HG03575 (cell line): Measurements from ENCODE around the gene SSTR5.

Source experiments
- ATAC-seq: cut with Tn5 transposase; IDR thresholded peaks from one replicate; pipeline ENCODE4 v1.9.1; 2021; ENCODE audit not compliant: unreplicated experiment, insufficient number of reproducible peaks, low FRiP score; ENCODE audit errors: extremely low read depth

SSTR5 gene

DNA sequence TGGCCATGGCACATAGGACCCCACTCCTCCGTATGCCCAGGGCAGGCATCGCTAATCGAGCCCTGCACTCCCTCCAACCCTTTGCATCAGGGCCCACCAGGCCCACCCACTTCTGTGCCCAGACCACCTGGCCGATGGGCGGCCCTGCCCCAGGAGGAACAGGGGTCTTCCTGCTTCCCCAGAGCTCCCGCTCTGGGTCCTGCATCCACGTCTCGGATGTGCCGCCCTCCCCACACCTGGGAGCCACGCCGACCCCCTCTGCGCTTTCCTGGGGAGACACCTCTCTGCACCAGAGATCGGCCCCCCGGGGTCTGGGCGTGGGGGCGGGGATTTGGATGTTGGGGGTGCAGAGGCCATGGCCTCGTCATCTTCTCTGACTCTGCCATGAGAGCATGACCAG lies 21.1 kb upstream of the SSTR5 start:
- no peak for ATAC-seq

DNA sequence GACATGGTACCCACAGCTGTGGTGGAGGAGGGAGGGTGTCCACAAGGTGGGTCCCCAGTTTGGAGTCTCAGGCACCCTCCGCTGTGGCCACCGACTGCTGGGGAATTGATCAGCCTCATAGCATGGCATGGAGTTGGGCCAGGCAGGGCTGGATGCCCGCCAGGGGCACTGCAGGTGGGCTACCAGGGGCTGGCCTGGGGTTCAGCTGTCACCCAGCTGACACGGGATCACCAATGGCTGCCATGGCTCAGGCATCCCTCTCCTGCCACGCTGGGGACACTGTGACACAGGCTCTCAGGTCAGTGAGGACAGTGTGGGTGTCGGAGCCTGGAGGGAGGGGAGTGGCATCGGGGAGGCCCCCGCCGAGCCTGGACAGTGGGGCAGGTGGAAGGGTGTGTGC lies 19.8 kb upstream of the SSTR5 start:
- no peak for ATAC-seq

DNA sequence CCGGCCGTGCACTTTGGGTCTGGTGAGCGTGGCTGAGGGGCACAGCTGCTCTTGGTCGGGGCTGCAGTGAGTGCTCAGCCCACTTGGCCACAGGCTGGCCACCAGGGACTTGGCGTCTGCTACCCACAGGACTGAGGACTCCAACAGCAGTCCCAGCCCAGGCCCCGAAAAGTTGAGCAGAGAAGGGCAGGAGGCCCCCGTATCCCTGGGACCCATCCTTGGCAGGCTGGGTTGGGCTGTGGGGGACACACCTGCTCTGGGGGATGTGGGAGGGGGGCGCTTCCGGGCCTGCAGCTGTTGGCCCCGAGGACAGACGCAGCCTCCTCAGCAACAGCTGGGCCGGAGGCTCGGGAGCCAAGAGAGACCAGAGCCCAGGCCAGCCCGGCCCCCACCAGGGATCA lies 19.4 kb upstream of the SSTR5 start:
- no peak for ATAC-seq

DNA sequence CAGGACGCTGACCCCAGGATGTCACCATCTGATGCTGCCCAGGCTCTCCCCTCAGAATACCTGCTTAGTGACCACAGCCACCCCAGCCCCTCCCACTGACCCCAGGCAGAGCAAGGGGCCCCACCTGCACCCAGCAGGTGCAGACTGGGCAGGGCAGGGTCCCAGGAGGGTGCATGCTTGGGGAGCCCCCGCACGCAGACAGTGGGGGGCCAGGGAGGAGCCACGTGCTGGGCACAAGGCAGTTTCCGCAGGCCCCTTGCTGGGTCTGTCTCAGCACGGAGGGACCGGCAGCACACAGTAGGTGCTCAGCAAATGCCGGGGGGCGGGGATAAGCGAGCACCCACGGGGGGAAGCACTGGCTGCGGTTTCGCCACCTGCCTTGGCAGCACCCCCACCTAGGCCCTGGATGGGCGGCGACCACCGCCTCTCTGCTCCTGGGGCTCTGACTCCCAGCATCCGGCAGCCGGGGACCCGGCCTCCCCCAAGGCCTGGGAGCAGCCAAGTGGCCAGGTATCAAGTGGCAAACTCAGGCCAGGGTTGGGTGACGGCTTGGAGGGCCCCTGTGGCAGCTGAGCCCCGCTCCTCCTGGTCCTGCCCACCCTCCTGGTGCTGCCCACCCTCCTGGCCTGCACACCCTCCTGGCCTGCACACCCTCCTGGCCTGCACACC lies 18.7 kb upstream of the SSTR5 start:
- no peak for ATAC-seq

DNA sequence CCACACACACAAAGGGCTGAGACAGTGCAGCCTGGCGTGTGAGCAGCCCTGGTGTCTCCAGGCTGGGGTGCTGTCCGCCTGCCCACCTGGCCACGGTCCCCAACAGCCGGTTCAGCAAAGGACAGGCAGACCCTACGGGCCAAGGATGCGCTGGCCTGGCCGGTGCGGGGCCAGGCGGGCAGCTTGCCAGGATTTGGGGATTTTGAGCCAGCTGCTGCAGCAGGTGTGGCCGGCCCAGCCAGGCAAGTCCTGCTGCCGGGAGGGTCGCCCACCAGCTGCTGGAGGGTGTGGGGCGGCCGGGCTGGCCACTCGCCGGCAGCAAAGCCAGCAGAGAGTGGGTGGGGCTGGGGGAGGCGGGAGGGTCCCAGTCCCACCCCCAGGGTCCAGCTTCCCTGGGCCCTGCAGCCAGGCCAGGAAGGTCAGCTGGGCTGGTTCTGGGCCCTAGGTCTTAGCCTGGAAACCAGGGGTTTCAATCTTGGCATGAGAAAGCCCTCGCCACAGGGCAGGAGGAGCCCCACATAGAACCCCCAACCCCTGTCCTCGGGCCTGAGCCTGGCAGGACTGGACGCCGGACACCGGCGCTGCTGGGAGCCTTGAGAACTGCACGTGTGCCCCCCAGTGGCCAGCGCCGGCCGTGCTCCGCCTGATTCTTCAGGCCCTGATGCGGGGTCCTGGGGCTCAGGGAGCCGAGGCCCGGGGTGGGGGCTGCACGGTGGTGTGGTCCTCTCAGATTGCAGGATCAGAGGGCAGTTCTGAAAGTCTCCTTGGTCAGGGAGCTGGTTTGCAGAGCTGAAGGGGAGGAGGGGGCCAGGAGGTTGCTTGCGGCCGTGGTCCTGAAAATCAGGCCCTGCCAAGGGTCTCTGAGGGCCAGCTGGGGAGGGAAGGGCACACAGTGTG lies 17.6 kb upstream of the SSTR5 start:
- ATAC-seq, result no peak

DNA sequence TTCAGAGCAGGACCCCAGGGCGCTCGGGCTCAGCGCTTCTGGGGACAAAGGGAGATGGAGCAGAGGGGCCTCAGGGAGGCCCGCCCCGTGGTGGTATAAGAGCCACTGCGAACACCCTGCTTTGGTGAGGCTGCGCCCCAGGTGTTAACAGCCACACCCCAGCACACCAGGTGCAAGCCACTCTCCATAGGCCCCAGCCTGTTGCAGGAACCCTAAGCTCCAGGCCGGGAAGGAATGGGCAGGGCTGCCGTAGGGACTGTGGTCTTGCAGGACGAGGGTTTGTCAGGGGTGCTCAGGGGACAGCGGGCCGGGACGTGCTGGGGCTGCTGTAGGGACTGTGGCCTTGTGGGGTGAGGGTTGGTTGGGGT lies 17.0 kb upstream of the SSTR5 start:
- ATAC-seq, result no peak

DNA sequence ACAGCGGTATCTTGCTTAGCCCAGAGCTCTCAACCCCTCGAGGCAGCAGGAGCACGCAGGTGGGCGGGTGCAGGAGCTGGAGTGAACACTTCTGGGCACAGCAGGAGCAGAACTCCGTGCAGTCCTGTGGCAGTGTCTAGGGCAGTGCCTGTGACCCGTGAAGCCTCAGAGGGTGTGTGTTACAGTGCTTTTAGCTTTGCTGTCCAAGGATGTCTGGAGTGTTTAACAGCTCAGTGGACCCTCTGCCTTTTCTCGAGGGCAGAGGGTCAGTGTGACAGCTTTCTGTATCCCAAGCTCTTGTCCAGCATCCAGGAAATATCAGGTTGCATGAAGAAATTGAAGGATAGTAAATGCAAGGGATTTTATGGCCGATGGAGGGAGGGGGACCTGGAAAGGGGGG lies 16.4 kb upstream of the SSTR5 start:
- ATAC-seq, result no peak

DNA sequence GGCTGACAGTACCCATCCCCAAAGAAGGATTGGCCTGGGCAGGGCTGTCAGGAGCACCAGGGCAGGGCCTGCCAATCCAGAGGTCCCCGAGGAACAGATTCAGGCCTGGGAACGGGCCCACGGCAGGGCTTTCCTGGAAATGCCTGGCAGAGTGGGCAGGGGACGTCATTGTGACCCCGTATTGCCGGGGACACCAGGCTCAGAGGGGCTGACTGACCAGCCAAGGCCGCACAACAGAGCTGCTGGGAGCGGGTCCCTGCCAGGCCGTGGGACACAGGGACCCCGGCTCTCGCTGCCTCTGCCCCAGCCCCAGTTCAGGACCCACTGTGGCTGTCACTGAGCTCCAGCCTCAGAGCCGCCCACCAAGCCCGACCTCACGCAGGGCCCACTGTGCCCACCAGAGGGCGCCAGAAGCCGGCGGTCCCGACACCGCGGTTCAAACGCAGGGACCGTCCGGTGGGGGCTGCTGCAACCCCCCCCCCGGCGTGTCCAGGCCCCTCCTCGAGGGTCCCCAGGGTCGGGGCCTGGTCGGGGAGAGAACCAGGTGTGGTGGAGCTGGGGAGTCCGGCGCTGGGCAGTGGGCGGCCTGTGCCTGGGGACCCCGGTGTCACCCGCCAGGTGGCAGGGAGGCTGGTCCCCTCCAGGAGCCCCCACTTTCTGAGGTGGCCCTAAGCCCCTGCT lies 15.2 kb upstream of the SSTR5 start:
- ATAC-seq, result no peak

DNA sequence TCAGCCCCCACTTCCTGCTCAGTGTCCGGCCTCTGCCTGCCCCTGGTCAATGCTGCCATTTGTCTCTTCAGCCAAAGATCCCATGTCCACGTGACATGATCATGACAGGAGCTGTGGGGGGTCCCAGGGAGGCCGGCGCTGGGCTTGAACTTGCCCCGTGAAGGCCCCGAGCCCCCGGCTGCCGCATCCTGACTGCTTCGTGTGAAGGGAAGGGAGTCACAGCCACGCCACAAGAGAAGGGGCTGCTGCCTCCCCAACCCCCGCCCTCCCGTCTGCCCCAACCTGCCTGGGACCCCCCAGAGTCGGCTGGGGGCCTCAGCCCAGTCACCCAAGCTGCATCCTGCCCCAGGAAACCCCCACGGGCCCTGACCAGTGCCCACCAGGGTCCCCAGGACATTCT lies 14.3 kb upstream of the SSTR5 start:
- no peak for ATAC-seq

DNA sequence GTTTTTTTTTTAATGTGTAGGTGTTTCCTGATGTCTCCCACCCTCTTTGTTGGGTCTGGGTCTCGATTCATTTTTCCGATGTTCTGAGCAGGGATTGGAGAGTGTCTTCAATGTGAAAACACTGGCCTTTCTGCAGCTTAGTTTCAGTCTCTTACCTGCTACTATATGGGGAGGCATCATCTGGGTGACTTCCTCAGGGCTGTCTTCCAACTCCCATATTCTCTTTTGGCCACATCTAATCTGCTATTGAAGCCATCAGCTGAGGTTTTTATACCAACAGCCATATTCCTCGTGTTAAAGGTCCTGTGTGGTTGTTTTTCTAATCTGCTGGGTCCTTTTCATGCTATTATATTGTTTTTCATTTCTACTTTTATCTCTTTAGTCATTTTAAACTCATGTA lies 13.2 kb upstream of the SSTR5 start:
- ATAC-seq, result no peak

DNA sequence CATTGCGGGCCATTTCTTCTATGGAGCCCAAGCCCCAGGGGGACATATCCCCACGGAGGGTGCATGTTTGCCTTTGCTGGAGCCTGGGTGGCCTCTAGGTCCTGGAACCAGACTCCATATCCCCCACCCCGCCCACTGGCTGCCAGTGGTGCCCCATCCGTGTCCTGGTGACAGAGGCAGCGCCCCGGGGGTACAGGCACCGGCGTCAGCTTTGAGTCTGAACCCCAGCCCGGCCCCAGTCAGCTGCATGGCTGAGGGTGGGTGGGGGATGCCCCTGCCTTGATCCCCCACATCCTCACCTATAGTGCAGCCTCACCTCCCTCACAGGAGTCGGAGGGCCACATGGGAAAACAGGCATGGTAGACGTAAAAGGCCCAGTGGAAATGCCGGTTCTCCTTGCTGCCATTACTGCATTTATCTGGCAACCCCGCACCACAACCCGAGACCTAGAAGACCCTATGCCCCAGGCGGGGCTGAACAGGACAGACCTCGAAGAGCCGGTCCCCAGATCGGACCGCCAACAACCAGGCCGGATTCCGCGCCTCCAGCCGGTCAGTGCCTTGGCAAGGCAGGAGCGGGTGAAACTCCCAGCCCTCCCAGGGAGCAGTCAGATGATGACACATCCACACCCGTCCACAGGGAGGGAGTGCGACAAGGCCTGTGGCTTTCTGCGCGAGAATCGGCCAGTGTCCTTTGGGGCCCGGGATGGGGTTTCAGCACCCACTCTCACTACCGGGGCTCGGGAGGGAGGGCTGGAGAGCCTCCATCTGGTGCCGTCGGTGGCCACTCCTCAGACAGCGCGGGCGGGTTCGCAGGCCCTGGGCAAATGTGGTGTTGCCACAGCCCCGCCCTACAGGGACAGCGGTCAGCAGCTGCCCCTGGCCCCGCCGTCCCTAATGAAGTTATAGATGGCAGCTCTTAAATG lies 11.9 kb upstream of the SSTR5 start:
- ATAC-seq, result no peak

DNA sequence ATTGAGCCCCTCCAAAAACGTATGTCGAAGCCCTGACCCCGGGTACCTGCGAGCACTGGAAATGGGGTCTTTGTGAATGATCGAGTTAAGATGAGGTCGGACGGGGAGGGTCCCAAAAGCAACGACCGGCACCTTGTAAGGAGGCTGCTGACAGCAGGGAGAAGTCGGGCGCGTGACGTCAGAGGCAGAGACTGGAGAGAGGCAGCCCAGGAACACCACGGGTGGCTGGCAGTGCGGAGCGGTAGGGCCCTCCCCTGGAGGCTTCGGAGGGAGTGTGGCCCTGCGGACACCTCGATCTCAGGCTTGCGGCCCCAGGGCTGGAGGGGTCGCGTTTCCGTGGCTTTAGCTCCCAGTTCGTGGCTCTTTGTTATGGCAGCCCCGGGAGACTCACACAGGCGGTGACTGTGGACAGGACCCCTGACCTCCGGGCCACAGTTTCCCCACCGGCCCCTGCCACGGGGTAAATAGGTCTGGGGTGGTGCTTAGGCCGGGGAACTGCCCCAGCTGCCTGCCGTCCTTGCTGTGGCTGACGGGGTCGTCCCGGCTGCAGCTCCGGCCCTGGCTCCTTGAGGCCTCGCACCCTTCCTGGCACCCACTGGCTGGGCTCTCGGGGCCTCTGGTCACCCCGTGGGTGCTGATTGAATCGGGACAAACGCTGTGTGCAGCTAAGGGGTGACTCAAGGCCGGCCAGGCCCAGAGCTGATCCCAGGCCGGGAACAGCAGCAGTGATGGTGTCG lies 10.6 kb upstream of the SSTR5 start:
- no peak for ATAC-seq

DNA sequence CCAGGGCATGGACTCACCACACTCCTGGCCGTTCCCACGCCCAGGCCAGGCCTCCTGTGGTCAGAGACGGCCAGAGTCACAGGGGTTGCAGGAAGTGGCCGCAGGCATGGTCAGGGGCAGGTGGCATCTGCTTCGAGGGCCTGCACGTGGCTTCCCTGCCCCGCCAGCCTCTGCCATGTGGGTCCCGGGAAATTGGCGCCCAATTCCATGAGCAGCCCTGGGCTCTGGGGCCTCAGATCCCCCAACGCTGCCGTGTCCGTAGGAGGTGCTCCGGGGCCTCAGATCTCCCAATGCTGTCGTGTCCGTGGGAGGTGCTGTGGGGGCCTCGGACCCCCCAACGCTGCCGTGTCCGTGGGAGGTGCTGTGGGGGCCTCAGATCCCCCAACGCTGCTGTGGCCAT lies 9.7 kb upstream of the SSTR5 start:
- no peak for ATAC-seq

DNA sequence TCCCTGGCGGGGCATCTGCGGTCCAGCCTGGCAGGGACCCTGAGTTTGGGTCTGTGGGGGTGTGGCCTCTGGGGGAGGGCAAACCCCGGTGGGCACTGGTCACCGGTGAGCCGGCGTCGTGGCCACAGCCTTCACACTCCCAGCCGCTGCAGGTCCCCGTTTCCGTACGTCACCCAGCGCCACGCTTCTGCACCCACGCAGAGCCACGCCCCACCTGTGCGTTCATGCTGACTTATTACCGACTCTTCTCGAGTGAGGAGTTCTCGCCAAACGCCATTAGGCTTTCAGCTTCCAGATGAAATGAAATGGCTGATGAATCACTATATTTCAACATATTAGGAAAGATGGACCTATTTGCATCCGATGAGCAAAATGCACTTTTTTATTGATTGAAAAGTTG lies 8.8 kb upstream of the SSTR5 start:
- no peak for ATAC-seq

DNA sequence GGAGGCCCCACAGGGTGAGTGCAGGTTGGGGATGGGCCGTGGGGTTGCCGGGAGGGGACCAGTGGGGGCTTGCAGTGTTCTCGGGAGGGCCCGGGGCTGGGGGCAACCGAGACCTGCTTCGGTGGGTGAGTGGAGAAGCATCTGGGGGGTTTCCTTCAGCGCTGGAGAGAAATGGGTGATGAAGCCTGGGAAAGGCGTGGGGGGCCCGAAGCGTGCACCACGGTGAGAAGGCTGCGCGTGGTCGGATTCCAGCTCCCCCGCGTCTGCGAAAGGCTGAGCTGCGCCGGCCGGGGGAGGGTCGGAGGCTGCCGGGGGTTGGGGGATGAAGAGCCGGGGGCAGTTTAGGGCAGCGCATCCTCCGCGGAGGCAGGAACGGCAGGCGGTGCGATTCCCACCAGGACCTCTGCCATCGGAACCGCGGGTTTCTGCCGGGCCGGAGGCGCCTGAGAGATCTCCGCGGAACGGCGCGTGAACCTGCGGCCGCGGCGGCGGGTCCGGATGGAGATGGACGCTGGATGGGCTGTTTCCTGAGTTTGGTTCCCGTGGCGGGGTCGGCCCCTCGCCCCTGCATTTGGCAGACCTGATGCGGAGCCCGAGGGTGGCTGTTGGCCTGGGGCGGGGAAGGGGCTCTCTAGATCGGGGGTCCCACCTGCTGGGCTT lies 6.9 kb upstream of the SSTR5 start:
- ATAC-seq, result no peak

DNA sequence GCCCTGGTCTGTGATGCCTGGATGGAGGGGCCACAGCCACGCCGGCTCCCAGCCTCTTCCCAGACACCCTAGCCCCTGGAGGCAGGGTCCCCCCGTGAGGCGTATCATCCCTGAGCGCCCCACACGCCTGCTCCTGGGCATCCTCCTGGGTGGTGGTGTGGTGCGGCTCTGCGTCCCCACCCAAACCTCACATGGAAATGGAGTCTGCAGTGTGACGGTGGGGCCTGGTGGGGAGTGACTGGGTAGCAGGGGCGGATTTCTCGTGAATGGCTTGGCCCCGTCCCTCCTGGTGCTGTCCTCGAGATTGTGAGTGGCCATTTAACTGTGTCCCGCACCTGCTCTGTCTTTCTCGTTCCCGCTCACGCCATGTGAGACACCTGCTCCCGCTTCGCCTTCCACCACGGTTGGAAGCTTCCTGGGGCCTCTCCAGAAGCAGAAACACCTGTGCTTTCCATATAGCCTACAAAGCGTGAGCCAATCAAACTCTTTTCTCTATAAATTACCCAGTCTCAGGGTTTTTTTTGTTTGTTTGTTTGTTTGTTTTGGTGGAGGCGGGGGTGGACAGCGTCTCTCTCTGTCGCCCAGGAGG lies 5.9 kb upstream of the SSTR5 start:
- no peak for ATAC-seq

DNA sequence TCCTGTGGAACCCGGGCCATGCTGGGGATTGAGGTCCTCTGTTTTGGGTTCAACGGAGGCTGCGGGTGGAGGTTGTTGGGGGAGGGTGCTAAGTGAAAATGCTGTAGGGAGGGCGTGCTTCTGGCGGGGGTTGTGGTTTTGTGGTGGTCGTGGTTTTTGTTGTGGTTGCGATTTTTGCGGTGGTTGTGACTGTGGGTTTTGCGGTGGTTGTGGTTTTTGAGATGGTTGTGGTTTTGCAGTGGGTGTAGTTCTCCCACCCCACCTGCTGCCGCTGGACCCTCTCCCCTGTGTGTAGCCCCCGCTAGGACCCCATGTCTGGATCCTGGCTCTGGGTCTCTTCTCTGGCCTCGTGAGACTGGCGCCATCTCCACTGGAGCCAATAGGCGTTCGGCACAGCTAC lies 4.9 kb upstream of the SSTR5 start:
- ATAC-seq, result no peak

DNA sequence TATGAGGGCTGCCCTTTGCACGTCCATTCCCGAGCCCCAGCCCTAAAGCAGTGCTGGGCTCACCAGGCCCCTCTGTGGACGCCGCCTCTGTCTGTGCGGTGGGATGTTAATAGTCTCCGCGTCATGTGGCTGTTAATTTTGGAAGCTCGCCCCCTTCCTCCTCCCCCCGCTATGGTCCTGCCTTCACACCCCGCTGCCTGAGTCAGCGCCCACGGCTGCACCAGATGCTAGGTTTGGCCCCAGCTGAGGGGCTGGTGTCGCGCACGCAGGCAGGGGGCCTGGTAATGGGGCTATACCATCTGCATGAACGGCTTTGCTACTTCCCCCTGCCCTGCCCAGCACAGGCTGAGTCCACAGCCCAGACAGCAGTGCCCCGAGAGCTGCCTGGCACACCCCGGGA lies 4.1 kb upstream of the SSTR5 start:
- ATAC-seq, result no peak
